Hepatocyte (in vitro differentiated cells): ENCODE measurements around the gene PTPRD.

Experiments used
- EZH2 ChIP-seq: fragments of 200-600 bp; sonication (generic); IDR thresholded peaks from 2 replicates; pipeline ENCODE4 v1.6.1; 2016; ENCODE audit warnings: antibody characterized with exemption, mild to moderate bottlenecking, borderline replicate concordance
- TF ChIP-seq, protein P1 (sequence below): fragments of 200-600 bp; sonication (generic); IDR thresholded peaks from 2 replicates; pipeline ENCODE4 v1.5.1; 2016; ENCODE audit warnings: antibody characterized with exemption, mild to moderate bottlenecking; ENCODE audit not compliant: poor library complexity

DNA sequence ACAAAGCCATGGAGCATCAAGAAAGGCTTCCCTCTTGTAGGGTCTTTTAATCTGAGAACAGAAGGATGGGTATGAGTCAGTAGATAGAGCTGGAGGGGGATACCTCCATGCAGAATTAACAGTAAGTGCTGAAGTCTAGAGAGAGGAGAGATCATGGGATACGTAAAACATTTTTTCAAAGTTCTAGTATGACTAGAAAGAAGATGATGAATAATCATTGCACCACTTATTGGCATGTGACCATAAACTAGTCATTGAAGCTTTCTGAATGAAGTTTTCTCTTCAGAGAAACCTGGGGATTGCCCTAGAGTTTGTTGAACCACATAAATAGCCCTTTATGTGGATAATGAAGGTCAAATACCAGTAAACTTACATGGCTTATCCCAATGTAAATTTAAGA lies 48.6 kb upstream of the PTPRD start:
- TF ChIP-seq, protein P1, sequence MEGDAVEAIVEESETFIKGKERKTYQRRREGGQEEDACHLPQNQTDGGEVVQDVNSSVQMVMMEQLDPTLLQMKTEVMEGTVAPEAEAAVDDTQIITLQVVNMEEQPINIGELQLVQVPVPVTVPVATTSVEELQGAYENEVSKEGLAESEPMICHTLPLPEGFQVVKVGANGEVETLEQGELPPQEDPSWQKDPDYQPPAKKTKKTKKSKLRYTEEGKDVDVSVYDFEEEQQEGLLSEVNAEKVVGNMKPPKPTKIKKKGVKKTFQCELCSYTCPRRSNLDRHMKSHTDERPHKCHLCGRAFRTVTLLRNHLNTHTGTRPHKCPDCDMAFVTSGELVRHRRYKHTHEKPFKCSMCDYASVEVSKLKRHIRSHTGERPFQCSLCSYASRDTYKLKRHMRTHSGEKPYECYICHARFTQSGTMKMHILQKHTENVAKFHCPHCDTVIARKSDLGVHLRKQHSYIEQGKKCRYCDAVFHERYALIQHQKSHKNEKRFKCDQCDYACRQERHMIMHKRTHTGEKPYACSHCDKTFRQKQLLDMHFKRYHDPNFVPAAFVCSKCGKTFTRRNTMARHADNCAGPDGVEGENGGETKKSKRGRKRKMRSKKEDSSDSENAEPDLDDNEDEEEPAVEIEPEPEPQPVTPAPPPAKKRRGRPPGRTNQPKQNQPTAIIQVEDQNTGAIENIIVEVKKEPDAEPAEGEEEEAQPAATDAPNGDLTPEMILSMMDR, result no peak
- no peak for TF ChIP-seq EZH2
